Stimulated activated CD8-positive, alpha-beta memory T cell treated with anti-CD3 and anti-CD28 coated beads, Interleukin-15, amount 100 ng/mL, for 48 hours (primary cell): Measurements from ENCODE around the gene ASCC2.
A peak's percentile ranks its signal among the peaks of the same experiment; 100 is the strongest.
"Not testable (repeated sequence)": the region's sequence is repeated elsewhere in the genome, so short reads cannot be mapped to it uniquely, and the experiment has no call there.

Experiments
- DNase-seq, 2 donors: peaks; one replicate each; pipeline ENCODE4 v3.0.0-alpha.2; 2020; ENCODE audit warnings: low read depth in 2 of 2

The ASCC2 gene

GRCh38 chr22:29837741-29838598 is at the start of gene ASCC2:
ASCC2 (minus strand) TSS chr22:29838274; CDS start chr22:29832325, 5,949 bp downstream.
- DNase-seq: peak; percentile 99

- no peak for DNase-seq
Observed at GRCh38 chr22:29887358-29887757, 49.3 kb upstream of the ASCC2 start.

- no peak for DNase-seq
Observed at GRCh38 chr22:29886596-29886995, 48.5 kb upstream of the ASCC2 start.

- no peak for DNase-seq
Observed at GRCh38 chr22:29885610-29886009, 47.5 kb upstream of the ASCC2 start.

- no peak for DNase-seq
Observed at GRCh38 chr22:29883775-29884097, 45.7 kb upstream of the ASCC2 start.

- peak; percentile 89 for DNase-seq
Observed at GRCh38 chr22:29883045-29883774, 45.1 kb upstream of the ASCC2 start, which contains the start of gene MTMR3. MTMR3 (plus strand) TSS chr22:29883174; CDS start chr22:29971060, 87,886 bp downstream.

GRCh38 chr22:29882716-29883044 is 44.6 kb upstream of the ASCC2 start:
- no peak for DNase-seq

- no peak for DNase-seq
Observed at GRCh38 chr22:29879753-29880152, 41.7 kb upstream of the ASCC2 start.

- DNase-seq: no peak
Observed at GRCh38 chr22:29877620-29878019, 39.5 kb upstream of the ASCC2 start.

GRCh38 chr22:29873943-29874342 is 35.9 kb upstream of the ASCC2 start:
- DNase-seq: no peak

- no peak for DNase-seq
Observed at GRCh38 chr22:29872989-29873388, 34.9 kb upstream of the ASCC2 start.

- no peak for DNase-seq
Observed at GRCh38 chr22:29872144-29872893, 34.2 kb upstream of the ASCC2 start.

- no peak for DNase-seq
Observed at GRCh38 chr22:29871684-29872083, 33.6 kb upstream of the ASCC2 start.

GRCh38 chr22:29870574-29870973 is 32.5 kb upstream of the ASCC2 start:
- no peak for DNase-seq

- no peak for DNase-seq
Observed at GRCh38 chr22:29867851-29868250, 29.8 kb upstream of the ASCC2 start.

GRCh38 chr22:29867260-29867659 is 29.2 kb upstream of the ASCC2 start:
- no peak for DNase-seq

GRCh38 chr22:29865572-29865971 is 27.5 kb upstream of the ASCC2 start:
- not testable (repeated sequence) for DNase-seq

- DNase-seq: no peak
Observed at GRCh38 chr22:29861672-29862297, 23.7 kb upstream of the ASCC2 start.

- no peak for DNase-seq
Observed at GRCh38 chr22:29860006-29860766, 22.1 kb upstream of the ASCC2 start.

- DNase-seq: not testable (repeated sequence)
Observed at GRCh38 chr22:29859030-29859429, 21.0 kb upstream of the ASCC2 start.

GRCh38 chr22:29856496-29856895 is 18.4 kb upstream of the ASCC2 start:
- no peak for DNase-seq
